ENCODE measurements around the gene SGCA.

Gene SGCA

GRCh38 chr17:50207315-50207714 lies 41.5 kb downstream of the SGCA start:
- no peak for DNase-seq (ENCODE audit: low read depth in 2 of 2, low spot score in 1 of 2)

GRCh38 chr17:50207792-50208567 lies 42.2 kb downstream of the SGCA start:
- DNase-seq (ENCODE audit: low read depth in 2 of 2, low spot score in 1 of 2), result no peak

GRCh38 chr17:50208611-50209061 lies 42.8 kb downstream of the SGCA start:
- DNase-seq (ENCODE audit: low read depth in 2 of 2, low spot score in 1 of 2), result no peak

GRCh38 chr17:50209133-50209471 lies 43.3 kb downstream of the SGCA start:
- DNase-seq (ENCODE audit: low read depth in 2 of 2, low spot score in 1 of 2), result no peak

- no peak for DNase-seq (ENCODE audit: low read depth in 2 of 2, low spot score in 1 of 2)
These were observed 43.9 kb downstream of the SGCA start for GRCh38 chr17:50209472-50210239.

- DNase-seq (ENCODE audit: low read depth in 2 of 2, low spot score in 1 of 2), result no peak
These were observed 44.7 kb downstream of the SGCA start for GRCh38 chr17:50210240-50211225.

- DNase-seq (ENCODE audit: low read depth in 2 of 2, low spot score in 1 of 2), result no peak
These were observed 45.7 kb downstream of the SGCA start for GRCh38 chr17:50211249-50212120.

- DNase-seq (ENCODE audit: low read depth in 2 of 2, low spot score in 1 of 2), result no peak
These were observed 46.5 kb downstream of the SGCA start for GRCh38 chr17:50212121-50212843.

- DNase-seq (ENCODE audit: low read depth in 2 of 2, low spot score in 1 of 2), result no peak
These were observed 47.5 kb downstream of the SGCA start for GRCh38 chr17:50213026-50214022.

- no peak for DNase-seq (ENCODE audit: low read depth in 2 of 2, low spot score in 1 of 2)
These were observed 49.4 kb downstream of the SGCA start for GRCh38 chr17:50214976-50215760.

GRCh38 chr17:50217591-50217990 lies 51.8 kb downstream of the SGCA start:
- DNase-seq (ENCODE audit: low read depth in 2 of 2, low spot score in 1 of 2), result no peak

- DNase-seq (ENCODE audit: low read depth in 2 of 2, low spot score in 1 of 2), result no peak
These were observed 52.4 kb downstream of the SGCA start for GRCh38 chr17:50218071-50218759.

- DNase-seq (ENCODE audit: low read depth in 2 of 2, low spot score in 1 of 2), result no peak
These were observed 53.0 kb downstream of the SGCA start for GRCh38 chr17:50218771-50219315.

- no peak for DNase-seq (ENCODE audit: low read depth in 2 of 2, low spot score in 1 of 2)
These were observed 53.5 kb downstream of the SGCA start for GRCh38 chr17:50219342-50219741.

GRCh38 chr17:50219939-50220465 lies 54.2 kb downstream of the SGCA start:
- DNase-seq (ENCODE audit: low read depth in 2 of 2, low spot score in 1 of 2), result no peak

GRCh38 chr17:50220811-50221210 lies 55.0 kb downstream of the SGCA start:
- no peak for DNase-seq (ENCODE audit: low read depth in 2 of 2, low spot score in 1 of 2)

All from stimulated activated CD8-positive, alpha-beta memory T cell treated with anti-CD3 and anti-CD28 coated beads, Interleukin-4, amount 100 ng/mL, for 4 hours (primary cell).